COLO829 (cell line): ENCODE measurements around the gene CHMP3.
A peak's percentile ranks its signal among the peaks of the same experiment; 100 is the strongest.

ENCODE experiments used
- DNase-seq: peaks from one replicate; pipeline ENCODE4 v3.0.0; 2012; ENCODE audit warnings: low spot score

CHMP3 gene

GRCh38 chr2:86466306-86466705 is 96.9 kb downstream of the CHMP3 start:
- no peak for DNase-seq

- DNase-seq = no peak
Measured at GRCh38 chr2:86464652-86465051, 98.6 kb downstream of the CHMP3 start.

DNA sequence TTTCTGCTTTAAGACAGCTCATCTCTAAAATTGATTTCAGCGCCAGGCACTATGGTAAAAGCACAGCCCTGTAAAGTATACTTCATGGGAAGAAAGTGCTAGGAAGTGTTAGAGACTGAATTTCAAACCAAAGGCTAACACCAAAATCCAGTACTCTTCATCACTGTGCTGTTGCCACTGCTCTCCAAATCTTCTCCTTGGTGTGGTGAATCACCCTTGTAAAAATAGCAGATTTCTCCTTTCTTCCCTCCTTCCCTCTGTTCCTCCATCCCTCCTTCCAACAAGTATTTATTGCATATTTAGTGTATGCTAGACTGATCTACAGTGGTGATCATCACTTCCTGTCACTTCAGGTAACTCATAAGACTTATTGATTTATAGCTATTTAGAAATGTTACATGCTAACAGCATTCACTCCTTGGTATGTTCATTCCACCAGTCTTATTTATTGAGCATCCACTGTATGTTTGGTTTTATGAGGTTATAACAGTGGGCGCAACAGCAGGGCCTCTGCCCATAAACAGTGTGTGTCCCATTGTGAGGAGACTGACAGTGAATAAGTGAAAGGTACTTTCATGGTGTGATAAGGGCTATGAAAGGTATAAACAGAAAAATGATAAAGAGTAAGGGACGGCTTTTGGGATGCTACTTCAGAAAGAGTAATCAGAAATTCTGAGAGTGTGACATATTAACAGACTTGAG is 102.0 kb downstream of the CHMP3 start:
- DNase-seq = no peak

GRCh38 chr2:86455181-86455580 is 108.1 kb downstream of the CHMP3 start:
- no peak for DNase-seq

- no peak for DNase-seq
Measured at GRCh38 chr2:86454238-86454637, 109.0 kb downstream of the CHMP3 start.

DNA sequence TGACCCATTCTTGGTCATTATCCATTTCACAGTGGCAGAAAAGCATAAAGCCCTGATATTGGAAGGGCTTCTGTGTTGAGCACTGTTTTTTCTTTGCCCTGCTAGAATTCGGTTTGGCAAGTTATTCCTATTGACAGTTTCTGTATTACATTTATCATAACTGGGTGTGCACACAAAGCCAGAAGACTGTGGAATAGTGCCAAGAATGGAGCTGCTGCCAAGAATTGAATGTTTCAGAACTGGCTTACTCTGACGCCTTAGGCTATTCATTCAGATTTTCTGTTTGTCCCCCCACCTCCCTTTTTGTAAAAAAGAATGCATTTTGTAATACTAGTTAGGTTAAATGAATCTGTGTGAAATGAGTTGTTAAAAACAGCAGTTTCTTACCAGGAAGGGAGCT is 109.4 kb downstream of the CHMP3 start:
- peak; percentile 22 for DNase-seq
